ENCODE data around the gene VPS9D1.

DNA sequence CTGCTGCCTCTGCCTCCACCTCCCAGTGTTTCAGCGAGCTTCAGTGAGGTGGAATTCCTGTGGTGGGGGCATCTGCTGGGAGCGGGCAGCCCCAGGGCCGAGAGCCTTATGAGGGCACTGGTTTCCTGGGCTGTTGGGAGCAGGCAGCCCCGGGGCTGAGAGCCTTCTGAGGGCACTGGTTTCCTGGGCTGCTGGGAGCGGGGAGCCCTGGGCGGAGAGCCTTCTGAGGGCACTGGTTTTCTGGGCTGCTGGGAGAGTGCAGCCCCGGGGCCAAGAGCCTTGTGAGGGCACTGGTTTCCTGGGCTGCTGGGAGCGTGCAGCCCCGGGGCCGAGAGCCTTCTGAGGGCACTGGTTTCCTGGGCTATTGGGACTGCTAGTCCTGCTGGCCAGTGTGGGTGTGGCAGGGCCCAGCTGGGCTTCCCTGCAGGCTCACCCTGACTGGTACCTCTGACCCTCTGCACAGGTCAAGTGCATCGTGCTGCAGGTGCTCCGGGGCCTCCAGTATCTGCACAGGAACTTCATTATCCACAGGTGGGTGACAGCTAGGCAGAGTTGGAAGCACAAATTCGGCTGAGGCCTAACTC is 28.6 kb downstream of the VPS9D1 start:
- TF ChIP-seq CTCF (IDR thresholded peaks at IDR 0.05; ENCODE audit: insufficient read depth, low read depth, low read length), result no peak
- no peak for TF ChIP-seq EZH2 (IDR thresholded peaks at IDR 0.05; ENCODE audit: insufficient read depth, low read length)

Measured in astrocyte (in vitro differentiated cells and primary cell).